Lower leg skin (tissue), 3 donors: ENCODE measurements around the gene LMO1.

Experiments used
- POLR2A ChIP-seq, 2 donors: fragments of 450-650 bp; IDR thresholded peaks; one replicate each; pipeline ENCODE4 v1.6.1; 2016 to 2017; ENCODE audit warnings: antibody characterized with exemption in 2 of 2, mild to moderate bottlenecking in 1 of 2, moderate library complexity in 1 of 2
- TF ChIP-seq, protein P1 (sequence below), 3 donors: fragments of 450-650 bp; IDR thresholded peaks; one replicate each; pipeline ENCODE4 v1.5.1; 2016; ENCODE audit warnings: antibody characterized with exemption in 3 of 3, mild to moderate bottlenecking in 3 of 3, moderate library complexity in 2 of 3

- no peak for TF ChIP-seq POLR2A (IDR thresholded peaks at IDR 0.05)
- TF ChIP-seq, protein P1, sequence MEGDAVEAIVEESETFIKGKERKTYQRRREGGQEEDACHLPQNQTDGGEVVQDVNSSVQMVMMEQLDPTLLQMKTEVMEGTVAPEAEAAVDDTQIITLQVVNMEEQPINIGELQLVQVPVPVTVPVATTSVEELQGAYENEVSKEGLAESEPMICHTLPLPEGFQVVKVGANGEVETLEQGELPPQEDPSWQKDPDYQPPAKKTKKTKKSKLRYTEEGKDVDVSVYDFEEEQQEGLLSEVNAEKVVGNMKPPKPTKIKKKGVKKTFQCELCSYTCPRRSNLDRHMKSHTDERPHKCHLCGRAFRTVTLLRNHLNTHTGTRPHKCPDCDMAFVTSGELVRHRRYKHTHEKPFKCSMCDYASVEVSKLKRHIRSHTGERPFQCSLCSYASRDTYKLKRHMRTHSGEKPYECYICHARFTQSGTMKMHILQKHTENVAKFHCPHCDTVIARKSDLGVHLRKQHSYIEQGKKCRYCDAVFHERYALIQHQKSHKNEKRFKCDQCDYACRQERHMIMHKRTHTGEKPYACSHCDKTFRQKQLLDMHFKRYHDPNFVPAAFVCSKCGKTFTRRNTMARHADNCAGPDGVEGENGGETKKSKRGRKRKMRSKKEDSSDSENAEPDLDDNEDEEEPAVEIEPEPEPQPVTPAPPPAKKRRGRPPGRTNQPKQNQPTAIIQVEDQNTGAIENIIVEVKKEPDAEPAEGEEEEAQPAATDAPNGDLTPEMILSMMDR (IDR thresholded peaks at IDR 0.05), result no peak
Observed at GRCh38 chr11:8183111-8183510, 80.6 kb downstream of the LMO1 start.
